SK-N-SH treated with all-trans-retinoic acid at 6 μM for 48 hours (cell line): ENCODE measurements around the gene PBX3.

ENCODE experiments used
- ARNTL ChIP-seq: fragments of 450-650 bp; formaldehyde crosslinking; IDR thresholded peaks from 2 replicates; pipeline ENCODE4 v1.5.0; 2020; ENCODE audit warnings: low read depth, mild to moderate bottlenecking, moderate library complexity, borderline replicate concordance
- POU6F1 ChIP-seq: fragments of 250-450 bp; sonication (Bioruptor Pico); IDR thresholded peaks from 2 replicates; pipeline ENCODE4 v1.8.0; 2021; ENCODE audit warnings: low read depth, mild to moderate bottlenecking, moderate library complexity, borderline replicate concordance
- TSHZ2 ChIP-seq: fragments of 250-450 bp; sonication (Bioruptor Pico); IDR thresholded peaks from 2 replicates; pipeline ENCODE4 v1.5.0; 2020; ENCODE audit warnings: mild to moderate bottlenecking, moderate library complexity
- TF ChIP-seq, protein P1 (sequence below): fragments of 250-450 bp; sonication (Bioruptor Pico); IDR thresholded peaks from 2 replicates; pipeline ENCODE4 v1.8.0; 2020; ENCODE audit warnings: mild to moderate bottlenecking, moderate library complexity, borderline replicate concordance

GRCh38 chr9:125909459-125909858, 162.3 kb downstream of the PBX3 start:
- TF ChIP-seq ARNTL (CRISPR knock-in tag) (no peak), TSHZ2 (no peak), POU6F1 (CRISPR knock-in tag) (no peak)
- TF ChIP-seq, protein P1, sequence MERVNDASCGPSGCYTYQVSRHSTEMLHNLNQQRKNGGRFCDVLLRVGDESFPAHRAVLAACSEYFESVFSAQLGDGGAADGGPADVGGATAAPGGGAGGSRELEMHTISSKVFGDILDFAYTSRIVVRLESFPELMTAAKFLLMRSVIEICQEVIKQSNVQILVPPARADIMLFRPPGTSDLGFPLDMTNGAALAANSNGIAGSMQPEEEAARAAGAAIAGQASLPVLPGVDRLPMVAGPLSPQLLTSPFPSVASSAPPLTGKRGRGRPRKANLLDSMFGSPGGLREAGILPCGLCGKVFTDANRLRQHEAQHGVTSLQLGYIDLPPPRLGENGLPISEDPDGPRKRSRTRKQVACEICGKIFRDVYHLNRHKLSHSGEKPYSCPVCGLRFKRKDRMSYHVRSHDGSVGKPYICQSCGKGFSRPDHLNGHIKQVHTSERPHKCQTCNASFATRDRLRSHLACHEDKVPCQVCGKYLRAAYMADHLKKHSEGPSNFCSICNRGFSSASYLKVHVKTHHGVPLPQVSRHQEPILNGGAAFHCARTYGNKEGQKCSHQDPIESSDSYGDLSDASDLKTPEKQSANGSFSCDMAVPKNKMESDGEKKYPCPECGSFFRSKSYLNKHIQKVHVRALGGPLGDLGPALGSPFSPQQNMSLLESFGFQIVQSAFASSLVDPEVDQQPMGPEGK (CRISPR knock-in tag): no peak
